ENCODE results near the gene MRPL37. TPM values are rescaled to one million over a fixed set of nuclear protein-coding genes. Genes with fewer than 3 reads are reported as not detected.

The MRPL37 gene
- total and polyA plus RNA-seq, 2 experiments from 2014 or later, result 93.7 to 97.9 TPM

DNA sequence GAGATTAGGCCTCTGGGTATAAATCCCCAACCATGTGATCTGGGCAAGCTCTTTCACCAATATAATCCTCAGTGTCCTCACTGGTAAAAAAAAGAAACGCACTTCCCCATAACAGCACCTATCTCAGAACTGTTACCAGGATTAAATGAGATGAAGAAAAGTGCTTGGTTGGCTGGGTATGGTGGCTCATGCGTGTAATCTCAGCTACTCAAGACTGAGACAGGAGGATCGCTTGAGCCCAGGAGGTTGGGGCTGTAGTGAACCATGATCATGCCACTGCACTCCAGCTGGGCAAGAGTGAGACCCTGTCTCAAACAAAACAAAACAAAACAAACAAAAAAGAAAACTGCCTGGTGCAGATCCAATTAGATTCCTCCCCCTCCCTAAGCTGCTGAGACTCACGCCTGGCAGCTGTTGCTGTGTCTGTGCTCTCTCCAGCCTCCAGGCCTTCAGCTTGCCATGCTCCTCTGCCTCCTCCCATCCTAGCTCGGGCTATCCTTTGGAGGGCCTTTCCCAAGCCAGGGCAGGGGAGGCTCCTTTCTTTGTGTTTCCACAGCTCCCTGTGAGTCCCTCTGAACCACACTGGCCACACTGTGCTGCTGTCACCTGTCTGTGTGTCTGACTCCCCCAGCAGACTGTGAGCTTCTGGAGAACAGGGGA, 19.1 kb upstream of the MRPL37 start:
- no peaks in the 10 kb centered on the region for H3K9me3 ChIP-seq (ENCODE audit: low read depth)
- H3K27me3 ChIP-seq, result no peaks in the 10 kb centered on the region
- H3K36me3 ChIP-seq, result no peaks in the 10 kb centered on the region
- TF ChIP-seq, protein P1, sequence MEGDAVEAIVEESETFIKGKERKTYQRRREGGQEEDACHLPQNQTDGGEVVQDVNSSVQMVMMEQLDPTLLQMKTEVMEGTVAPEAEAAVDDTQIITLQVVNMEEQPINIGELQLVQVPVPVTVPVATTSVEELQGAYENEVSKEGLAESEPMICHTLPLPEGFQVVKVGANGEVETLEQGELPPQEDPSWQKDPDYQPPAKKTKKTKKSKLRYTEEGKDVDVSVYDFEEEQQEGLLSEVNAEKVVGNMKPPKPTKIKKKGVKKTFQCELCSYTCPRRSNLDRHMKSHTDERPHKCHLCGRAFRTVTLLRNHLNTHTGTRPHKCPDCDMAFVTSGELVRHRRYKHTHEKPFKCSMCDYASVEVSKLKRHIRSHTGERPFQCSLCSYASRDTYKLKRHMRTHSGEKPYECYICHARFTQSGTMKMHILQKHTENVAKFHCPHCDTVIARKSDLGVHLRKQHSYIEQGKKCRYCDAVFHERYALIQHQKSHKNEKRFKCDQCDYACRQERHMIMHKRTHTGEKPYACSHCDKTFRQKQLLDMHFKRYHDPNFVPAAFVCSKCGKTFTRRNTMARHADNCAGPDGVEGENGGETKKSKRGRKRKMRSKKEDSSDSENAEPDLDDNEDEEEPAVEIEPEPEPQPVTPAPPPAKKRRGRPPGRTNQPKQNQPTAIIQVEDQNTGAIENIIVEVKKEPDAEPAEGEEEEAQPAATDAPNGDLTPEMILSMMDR (IDR thresholded peaks at IDR 0.05; ENCODE audit: low read depth, low read length), result no peak
- no peaks in the 10 kb centered on the region for H3K4me1 ChIP-seq (ENCODE audit: low read depth)
- H3K27ac ChIP-seq, result no peak overlapping the region
- no peak for DNase-seq (ENCODE audit: low read depth in 1 of 2, low spot score in 1 of 2)
- H3K4me3 ChIP-seq, result no peak overlapping the region

DNA sequence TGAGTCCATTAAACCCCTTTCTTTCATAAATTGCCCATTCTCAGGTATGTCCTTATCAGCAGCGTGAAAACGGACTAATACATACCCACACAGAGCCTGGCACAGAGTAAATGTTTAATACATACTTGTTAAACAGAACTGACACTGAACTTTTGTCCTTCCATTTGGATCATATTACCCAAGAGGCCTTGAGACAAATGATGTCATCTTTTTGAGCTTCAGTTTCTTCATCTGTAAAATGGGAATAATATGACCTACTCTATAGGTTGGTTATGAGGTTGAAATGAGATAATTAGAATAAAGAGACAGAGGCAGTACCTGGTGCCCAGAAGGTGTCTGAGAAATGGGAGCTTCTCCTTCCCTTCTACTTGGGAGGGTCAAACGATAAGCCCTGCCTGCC, 13.9 kb upstream of the MRPL37 start:
- Histone ChIP-seq H3K9me3 (ENCODE audit: low read depth) (no peaks in the 10 kb centered on the region), H3K27ac (no peak overlapping the region), H3K27me3 (no peaks in the 10 kb centered on the region), H3K36me3 (no peaks in the 10 kb centered on the region), H3K4me1 (ENCODE audit: low read depth) (no peaks in the 10 kb centered on the region), H3K4me3 (no peak overlapping the region)
- DNase-seq (ENCODE audit: low read depth in 1 of 2, low spot score in 1 of 2), result no peak
- TF ChIP-seq, protein P1 (IDR thresholded peaks at IDR 0.05; ENCODE audit: low read depth, low read length), result no peak

DNA sequence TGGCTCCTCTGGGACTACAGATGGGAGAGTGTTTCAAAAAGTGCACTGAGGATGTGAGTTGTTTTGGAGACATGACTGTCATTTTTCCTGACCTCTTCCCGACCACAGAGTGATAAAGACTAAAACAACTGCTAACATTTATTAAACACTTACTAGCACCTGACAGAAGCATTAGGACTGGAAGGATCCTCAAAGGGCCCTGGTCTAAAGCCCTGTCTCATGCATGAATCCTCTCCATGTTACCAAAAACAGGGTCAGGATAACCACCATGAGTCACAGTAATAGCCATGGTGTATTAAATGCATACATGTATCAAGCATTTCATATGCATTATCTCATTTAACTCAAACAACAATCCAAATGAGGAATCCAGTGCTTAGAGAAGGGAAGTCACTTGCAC, 11.7 kb upstream of the MRPL37 start:
- TF ChIP-seq, protein P1 (IDR thresholded peaks at IDR 0.05; ENCODE audit: low read depth, low read length), result no peak
- no peaks in the 10 kb centered on the region for H3K27me3 ChIP-seq

DNA sequence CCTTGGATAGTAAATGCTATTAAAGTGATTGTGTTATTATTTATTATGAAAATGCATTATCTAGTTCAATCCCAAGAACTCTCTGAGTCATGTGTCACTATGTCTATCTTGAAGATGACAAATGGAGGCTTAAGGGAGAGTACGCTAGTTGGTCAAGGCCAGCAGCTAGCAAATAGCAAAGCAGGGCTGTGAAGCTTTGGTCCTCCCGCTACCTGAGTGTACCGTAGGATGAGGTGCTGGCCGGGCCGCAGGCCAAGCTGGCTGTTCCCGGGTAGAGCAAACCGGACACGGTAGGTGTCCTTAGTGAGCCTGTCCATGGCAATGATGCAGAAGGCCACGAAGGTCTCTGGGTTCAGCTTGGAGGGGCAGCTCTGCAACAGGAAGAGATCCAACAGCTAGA, 9.4 kb upstream of the MRPL37 start:
- no peak for DNase-seq (ENCODE audit: low read depth in 1 of 2, low spot score in 1 of 2)
- no peaks in the 10 kb centered on the region for H3K36me3 ChIP-seq
- no peak overlapping the region for H3K4me3 ChIP-seq
- TF ChIP-seq, protein P1 (IDR thresholded peaks at IDR 0.05; ENCODE audit: low read depth, low read length), result no peak
- H3K4me1 ChIP-seq (ENCODE audit: low read depth), result no peaks in the 10 kb centered on the region
- H3K27ac ChIP-seq, result no peak overlapping the region
- H3K27me3 ChIP-seq, result no peaks in the 10 kb centered on the region
- H3K9me3 ChIP-seq (ENCODE audit: low read depth), result no peaks in the 10 kb centered on the region

More for the DNA sequence above, 11.7 kb upstream of the MRPL37 start:
- no peak overlapping the region for H3K27ac ChIP-seq
- no peak for DNase-seq (ENCODE audit: low read depth in 1 of 2, low spot score in 1 of 2)
- H3K9me3 ChIP-seq (ENCODE audit: low read depth), result no peaks in the 10 kb centered on the region
- H3K36me3 ChIP-seq, result no peaks in the 10 kb centered on the region
- no peak overlapping the region for H3K4me3 ChIP-seq
- no peaks in the 10 kb centered on the region for H3K4me1 ChIP-seq (ENCODE audit: low read depth)

DNA sequence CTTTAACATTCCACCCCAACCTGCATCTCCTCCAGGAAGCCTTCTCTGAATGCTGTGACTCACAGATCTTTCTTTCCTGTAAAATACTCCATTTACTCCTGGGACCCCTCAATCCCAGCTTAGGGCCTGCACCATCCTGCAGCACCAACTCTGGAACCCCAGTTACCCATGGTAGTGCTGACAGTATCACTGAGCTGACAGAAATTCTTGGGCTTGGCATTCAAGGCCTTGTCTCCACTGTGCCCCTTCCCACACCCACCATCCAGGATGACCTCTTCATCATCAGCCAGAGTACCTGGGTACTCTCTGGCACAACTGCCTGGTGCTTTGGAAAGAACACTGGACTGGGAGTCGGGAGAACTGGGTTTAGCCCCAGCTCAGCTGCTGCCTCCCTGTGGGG, 8.4 kb upstream of the MRPL37 start:
- H3K4me3 ChIP-seq, result no peak overlapping the region
- TF ChIP-seq, protein P1 (IDR thresholded peaks at IDR 0.05; ENCODE audit: low read depth, low read length), result no peak
- DNase-seq (ENCODE audit: low read depth in 1 of 2, low spot score in 1 of 2), result no peak
- no peaks in the 10 kb centered on the region for H3K9me3 ChIP-seq (ENCODE audit: low read depth)
- no peak overlapping the region for H3K27ac ChIP-seq
- no peaks in the 10 kb centered on the region for H3K4me1 ChIP-seq (ENCODE audit: low read depth)
- no peaks in the 10 kb centered on the region for H3K36me3 ChIP-seq
- H3K27me3 ChIP-seq, result no peaks in the 10 kb centered on the region
